Measurements from ENCODE around the gene AP1S1.

GRCh38 chr7:101185258-101185839 lies 31.1 kb downstream of the AP1S1 start:
- TF ChIP-seq CTCF (IDR thresholded peaks at IDR 0.05; ENCODE audit: low read depth, low read length) (no peak), POLR2A (IDR thresholded peaks at IDR 0.05; ENCODE audit: extremely low read depth, insufficient read length) (no peak), MYC (IDR thresholded peaks at IDR 0.05; ENCODE audit: low read depth, low read length) (no peak), MAX (IDR thresholded peaks at IDR 0.05; ENCODE audit: low read depth, low read length) (no peak)

All from NB4 (cell line).